ENCODE data around the gene NR1H2. TPM values are rescaled to one million over a fixed set of nuclear protein-coding genes. Genes with fewer than 3 reads are reported as not detected.

Gene NR1H2
- total and polyA plus RNA-seq, 2 experiments from 2014 or later = 102 to 140 TPM

- peaks cover 17% of the 10 kb centered on the region for H3F3A ChIP-seq (ENCODE audit: insufficient read depth)
- no peaks in the 10 kb centered on the region for H4K20me1 ChIP-seq (ENCODE audit: insufficient read depth)
- WGBS, 2 experiments (ENCODE audit: low coverage in 1 of 2, low lambda C conversion rate in 2 of 2, missing lambda C conversion rate in 2 of 2) = 91 to 93% methylated on average over 52 to 56 of the region's 58 CpGs
- peaks cover 24% of the 10 kb centered on the region for H3K79me2 ChIP-seq (ENCODE audit: insufficient read depth)
- H3K27ac ChIP-seq = no peak overlapping the region
- H3K36me3 ChIP-seq (ENCODE audit: low read depth) = no peaks in the 10 kb centered on the region; the same call in 1 of the 2 replicates
- H3K9ac ChIP-seq = no peak overlapping the region
- no peak overlapping the region for H3K4me2 ChIP-seq (ENCODE audit: unreplicated experiment)
- TF ChIP-seq EZH2phosphoT487 (IDR thresholded peaks at IDR 0.05; ENCODE audit: insufficient read depth, low read depth) = no peak
- no peak for TF ChIP-seq EZH2 (IDR thresholded peaks at IDR 0.05; ENCODE audit: insufficient read depth, poor library complexity, severe bottlenecking)
- H3K4me1 ChIP-seq (ENCODE audit: insufficient read depth) = 0 out of 2 replicates have a peak, but pooled peaks cover 3% of the 10 kb centered on the region
- in situ Hi-C loops (cut with MboI) = no loop called here
- H3K4me3 ChIP-seq = no peak overlapping the region
- no peak overlapping the region for H2AFZ ChIP-seq
- no peak for DNase-seq
- H3K27me3 ChIP-seq (replicated peaks; ENCODE audit: insufficient read depth) = no peaks in the 10 kb centered on the region
- no peaks in the 10 kb centered on the region for H3K9me3 ChIP-seq (ENCODE audit: low read depth)
- no peaks in the 10 kb centered on the region for H3K9me2 ChIP-seq (ENCODE audit: insufficient read depth)
Observed at GRCh38 chr19:50381881-50382729, 5.8 kb downstream of the NR1H2 start.

GRCh38 chr19:50383001-50383851 lies 7.0 kb downstream of the NR1H2 start:
- Histone ChIP-seq H3K4me1 (ENCODE audit: insufficient read depth) (peaks cover 3% of the 10 kb centered on the region; the same call in 1 of the 2 replicates), H3K36me3 (ENCODE audit: low read depth) (no peaks in the 10 kb centered on the region; the same call in 1 of the 2 replicates), H3K27ac (peak overlapping the region; percentile 51), H3K9ac (peak overlapping the region; percentile 82), H3K79me2 (ENCODE audit: insufficient read depth) (peaks cover 23% of the 10 kb centered on the region), H3K4me2 (ENCODE audit: unreplicated experiment) (peak overlapping the region; percentile 68), H3K9me2 (ENCODE audit: insufficient read depth) (no peaks in the 10 kb centered on the region), H3F3A (ENCODE audit: insufficient read depth) (peaks cover 17% of the 10 kb centered on the region), H3K4me3 (peak overlapping the region; percentile 77), H4K20me1 (ENCODE audit: insufficient read depth) (no peaks in the 10 kb centered on the region), H3K27me3 (replicated peaks; ENCODE audit: insufficient read depth) (no peaks in the 10 kb centered on the region), H2AFZ (peak overlapping the region; percentile 34; the same call in 1 of the 2 replicates), H3K9me3 (ENCODE audit: low read depth) (no peaks in the 10 kb centered on the region)
- in situ Hi-C loops (cut with MboI) = no loop called here
- WGBS, 2 experiments (ENCODE audit: low coverage in 1 of 2, low lambda C conversion rate in 2 of 2, missing lambda C conversion rate in 2 of 2) = 45 to 50% methylated on average over 21 of the region's 21 CpGs
- DNase-seq = peak; percentile 58
- TF ChIP-seq EZH2 (IDR thresholded peaks at IDR 0.05; ENCODE audit: insufficient read depth, poor library complexity, severe bottlenecking) = no peak
- no peak for TF ChIP-seq EZH2phosphoT487 (IDR thresholded peaks at IDR 0.05; ENCODE audit: insufficient read depth, low read depth)

DNA sequence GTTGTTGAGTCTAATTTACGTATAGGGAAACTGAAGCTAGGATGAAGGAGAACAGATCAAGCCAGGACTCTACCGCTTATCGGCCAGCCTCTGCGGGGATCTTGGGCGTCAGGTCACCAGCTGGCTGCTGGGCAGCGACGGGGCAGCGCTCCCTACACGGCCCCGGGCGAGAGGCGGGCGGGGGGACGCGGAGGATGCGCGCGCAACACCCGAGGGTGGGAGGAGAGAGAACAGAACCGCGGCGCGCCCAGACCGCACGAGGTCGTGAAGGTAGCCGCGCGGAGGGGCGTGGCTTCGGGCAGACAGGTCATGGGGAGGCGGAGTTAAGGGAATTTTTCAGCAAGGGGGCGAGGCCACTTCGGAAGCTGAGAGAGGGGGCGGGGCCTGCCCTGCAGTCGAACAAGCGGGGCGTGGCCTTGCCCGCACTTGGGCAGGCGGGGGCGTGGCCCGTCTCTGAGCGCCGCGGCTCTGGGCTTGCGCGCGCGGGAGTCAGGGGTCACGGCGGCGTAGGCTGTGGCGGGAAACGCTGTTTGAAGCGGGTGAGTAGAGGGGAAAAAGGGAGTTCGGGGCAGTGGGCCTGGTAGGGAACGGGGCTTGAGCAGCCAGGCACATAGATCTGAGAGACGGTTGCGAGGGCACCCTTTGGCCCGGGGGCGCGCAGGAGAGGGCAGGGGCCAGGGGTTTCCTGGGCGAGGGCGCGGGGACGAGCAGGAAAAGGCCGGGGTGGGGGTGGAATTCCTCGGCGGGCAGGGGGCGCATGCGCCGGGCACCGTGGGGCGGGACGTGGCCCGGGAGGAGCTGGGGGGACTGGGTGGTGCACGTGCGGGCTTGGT lies 7.8 kb downstream of the NR1H2 start, which contains the start of gene POLD1:
Gene POLD1, plus strand, starts transcription at position 496 of the 833 bp plus-strand sequence. CDS start 14,505 bp downstream, outside the sequence.
- in situ Hi-C loops (cut with MboI) = no loop called here
- TF ChIP-seq EZH2 (IDR thresholded peaks at IDR 0.05; ENCODE audit: insufficient read depth, poor library complexity, severe bottlenecking) = no peak
- TF ChIP-seq EZH2phosphoT487 (IDR thresholded peaks at IDR 0.05; ENCODE audit: insufficient read depth, low read depth) = no peak
- no peaks in the 10 kb centered on the region for H3K27me3 ChIP-seq (replicated peaks; ENCODE audit: insufficient read depth)

More for the DNA sequence above, 7.8 kb downstream of the NR1H2 start, which contains the start of gene POLD1:
- H3K9ac ChIP-seq = peak within 1 kb of the TSS; percentile 82
- peak; percentile 100 for DNase-seq
- 2 to 3% methylated on average over 43 to 77 of the region's 78 CpGs for WGBS, 2 experiments (ENCODE audit: low coverage in 1 of 2, low lambda C conversion rate in 2 of 2, missing lambda C conversion rate in 2 of 2)
- peak within 1 kb of the TSS; percentile 77 for H3K4me3 ChIP-seq
- H3K4me2 ChIP-seq (ENCODE audit: unreplicated experiment) = peak within 1 kb of the TSS; percentile 99
- H3K9me3 ChIP-seq (ENCODE audit: low read depth) = no peaks in the 10 kb centered on the region
- no peaks in the 10 kb centered on the region for H3K9me2 ChIP-seq (ENCODE audit: insufficient read depth)
- H3K27ac ChIP-seq = peak within 1 kb of the TSS; percentile 61
- H3K36me3 ChIP-seq (ENCODE audit: low read depth) = no peaks in the 10 kb centered on the region; the same call in 1 of the 2 replicates
- H2AFZ ChIP-seq = peak within 1 kb of the TSS; percentile 76
- H3K4me1 ChIP-seq (ENCODE audit: insufficient read depth) = peaks cover 3% of the 10 kb centered on the region; the same call in 1 of the 2 replicates
- peaks cover 26% of the 10 kb centered on the region for H3K79me2 ChIP-seq (ENCODE audit: insufficient read depth)
- peaks cover 17% of the 10 kb centered on the region for H3F3A ChIP-seq (ENCODE audit: insufficient read depth)
- no peaks in the 10 kb centered on the region for H4K20me1 ChIP-seq (ENCODE audit: insufficient read depth)

All from GM23248 (cell line).